Testis (tissue), 3 donors: Measurements from ENCODE around the gene EGR4. TPM values are rescaled to one million over a fixed set of nuclear protein-coding genes. Genes with fewer than 3 reads are reported as not detected.

Experiments
- DNase-seq: peaks from one replicate; pipeline ENCODE4 v3.0.0-alpha.2; 2019
- H3K27ac ChIP-seq, 2 donors: fragments of 200-600 bp; sonication (generic); one replicate each; pipeline ENCODE4 v1.5.1; 2019
- H3K27me3 ChIP-seq: fragments of 200-600 bp; sonication (generic); one replicate; pipeline ENCODE4 v1.5.1; 2019
- H3K36me3 ChIP-seq: fragments of 200-600 bp; sonication (generic); one replicate; pipeline ENCODE4 v1.5.1; 2017; ENCODE audit warnings: low read depth; ENCODE audit errors: missing control alignments
- H3K4me1 ChIP-seq: fragments of 200-600 bp; sonication (generic); one replicate; pipeline ENCODE4 v1.5.1; 2019
- H3K4me3 ChIP-seq, 2 donors: fragments of 200-600 bp; sonication (generic); one replicate each; pipeline ENCODE4 v1.5.1; 2017 to 2019
- H3K9me3 ChIP-seq: fragments of 200-600 bp; sonication (generic); one replicate; pipeline ENCODE4 v1.5.1; 2017
- POLR2A ChIP-seq: fragments of 450-650 bp; IDR thresholded peaks from one replicate; pipeline ENCODE4 v1.6.1; 2017; ENCODE audit warnings: antibody characterized with exemption, mild to moderate bottlenecking, moderate library complexity
- WGBS, 2 donors: methylation state at CpG; one replicate each; pipeline ENCODE4 v1.1.5; 2018; 5-methylcytosine and 5-hydroxymethylcytosine counted together
- intact Hi-C: fragments of 100-400 bp; cut with DNase I; formaldehyde crosslinking; loops from one replicate; pipeline ENCODE4 v1.15.1; 2023; ENCODE audit warnings: low total_unique reads
- polyA plus RNA-seq: library from polyadenylated mRNA; stranded (reverse); fragments of 350-450 nt; fragmentation: Illumina TruSeq; extraction: RNeasy Lipid Tissue Mini Kit (QIAGEN cat#74804); gene quantifications from one replicate; pipeline ENCODE4 v1.2.3, GENCODE V29; 2014; ENCODE audit warnings: low read depth, low replicate concordance; ENCODE audit not compliant: insufficient read depth
- small RNA-seq, 2 donors: library from RNA; depleted of rRNA; stranded (forward); fragments of <200 nt; gene quantifications; one replicate each; pipeline ENCODE3, GENCODE V24; 2016
- total RNA-seq, 2 donors: library from RNA; depleted of rRNA; stranded (reverse); fragments of >200 nt; gene quantifications; one replicate each; pipeline ENCODE4 v1.2.3, GENCODE V29; 2016
- TF ChIP-seq, protein P1 (sequence below), 3 experiments: fragments of 450-650 bp in 2 of 3; fragments of 200-600 bp in 1 of 3; sonication (generic) in 1 of 3; IDR thresholded peaks; one replicate each; pipeline ENCODE4 v1.5.1; 2016 to 2019; ENCODE audit warnings: antibody characterized with exemption in 3 of 3, mild to moderate bottlenecking in 2 of 3, moderate library complexity in 1 of 3

Gene EGR4
- total and polyA plus RNA-seq, 3 donors from 2014 or later, result 4.6 to 14.9 (median 12.5) TPM

- peaks cover 18% of the 10 kb centered on the region for H3K4me1 ChIP-seq
- TF ChIP-seq, protein P1, sequence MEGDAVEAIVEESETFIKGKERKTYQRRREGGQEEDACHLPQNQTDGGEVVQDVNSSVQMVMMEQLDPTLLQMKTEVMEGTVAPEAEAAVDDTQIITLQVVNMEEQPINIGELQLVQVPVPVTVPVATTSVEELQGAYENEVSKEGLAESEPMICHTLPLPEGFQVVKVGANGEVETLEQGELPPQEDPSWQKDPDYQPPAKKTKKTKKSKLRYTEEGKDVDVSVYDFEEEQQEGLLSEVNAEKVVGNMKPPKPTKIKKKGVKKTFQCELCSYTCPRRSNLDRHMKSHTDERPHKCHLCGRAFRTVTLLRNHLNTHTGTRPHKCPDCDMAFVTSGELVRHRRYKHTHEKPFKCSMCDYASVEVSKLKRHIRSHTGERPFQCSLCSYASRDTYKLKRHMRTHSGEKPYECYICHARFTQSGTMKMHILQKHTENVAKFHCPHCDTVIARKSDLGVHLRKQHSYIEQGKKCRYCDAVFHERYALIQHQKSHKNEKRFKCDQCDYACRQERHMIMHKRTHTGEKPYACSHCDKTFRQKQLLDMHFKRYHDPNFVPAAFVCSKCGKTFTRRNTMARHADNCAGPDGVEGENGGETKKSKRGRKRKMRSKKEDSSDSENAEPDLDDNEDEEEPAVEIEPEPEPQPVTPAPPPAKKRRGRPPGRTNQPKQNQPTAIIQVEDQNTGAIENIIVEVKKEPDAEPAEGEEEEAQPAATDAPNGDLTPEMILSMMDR (IDR thresholded peaks at IDR 0.05), result no peak
- TF ChIP-seq POLR2A, result no peak
- H3K4me3 ChIP-seq, result no peak overlapping the region
- no peaks in the 10 kb centered on the region for H3K9me3 ChIP-seq
- no peak overlapping the region for H3K27ac ChIP-seq
- WGBS, 2 donors, result 66 to 76% methylated on average over 3 of the region's 3 CpGs
- intact Hi-C loops, result no loop called here
- no peaks in the 10 kb centered on the region for H3K27me3 ChIP-seq
- no peak for DNase-seq
- H3K36me3 ChIP-seq, result no peaks in the 10 kb centered on the region
These were observed 46.5 kb downstream of the EGR4 start for GRCh38 chr2:73246850-73247249.

DNA sequence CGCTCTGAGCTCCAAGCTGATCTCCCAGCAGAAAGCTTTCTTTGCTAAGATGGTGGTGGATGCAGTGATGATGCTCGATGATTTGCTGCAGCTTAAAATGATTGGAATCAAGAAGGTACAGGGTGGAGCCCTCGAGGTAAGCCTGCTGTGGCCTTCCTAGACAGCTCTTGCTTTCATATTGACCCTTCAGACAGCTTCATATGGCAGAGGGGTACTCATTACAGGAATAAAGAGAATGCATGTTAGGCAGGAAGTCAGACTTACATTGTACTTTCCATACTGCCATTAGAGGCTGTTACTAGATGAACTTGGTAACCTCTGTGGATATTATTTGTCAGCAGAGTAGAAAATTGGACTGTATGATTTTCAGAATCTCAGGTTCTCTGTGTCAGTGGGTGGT is 48.8 kb downstream of the EGR4 start:
- Histone ChIP-seq H3K27me3 (no peaks in the 10 kb centered on the region), H3K27ac (no peak overlapping the region), H3K36me3 (no peaks in the 10 kb centered on the region), H3K9me3 (no peaks in the 10 kb centered on the region), H3K4me3 (no peak overlapping the region), H3K4me1 (peaks cover 9% of the 10 kb centered on the region)
- TF ChIP-seq, protein P1 (IDR thresholded peaks at IDR 0.05), result no peak
- no peak for TF ChIP-seq POLR2A
- DNase-seq, result no peak
- intact Hi-C loops, result no loop called here
- WGBS, 2 donors, result 92 to 93% methylated on average over 3 of the region's 3 CpGs

DNA sequence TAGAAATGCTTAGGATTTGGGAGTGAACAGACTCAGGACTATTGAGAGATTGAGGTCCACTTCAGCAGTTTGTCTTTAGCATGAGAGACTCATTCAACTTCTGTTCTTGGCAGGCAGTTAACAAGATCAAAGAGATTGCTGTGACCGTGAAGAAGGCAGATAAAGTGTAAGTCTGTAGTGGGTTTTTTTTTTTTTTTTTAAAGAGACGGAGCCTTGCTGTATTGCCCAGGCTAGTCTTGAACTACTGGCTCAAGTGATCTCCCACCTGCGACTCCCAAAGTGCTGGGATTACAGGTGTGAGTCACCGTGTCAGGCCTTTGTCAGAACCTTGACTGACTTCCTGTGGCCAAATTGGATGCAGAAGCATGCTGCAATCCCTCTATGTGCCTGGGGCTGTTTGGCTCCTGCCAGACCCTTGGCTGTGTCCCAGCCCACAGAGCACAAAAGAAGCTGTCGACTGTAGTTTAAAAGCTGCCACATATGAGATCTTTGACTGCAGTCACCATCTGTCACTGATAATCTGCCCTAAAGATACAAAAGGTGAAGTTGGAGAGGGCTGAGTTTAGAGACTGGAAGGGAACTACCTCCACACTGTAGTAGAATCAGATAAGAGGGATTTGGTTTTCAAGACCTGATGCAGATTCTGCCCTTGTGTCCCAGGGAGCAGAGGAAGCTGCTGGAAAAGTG is 49.3 kb downstream of the EGR4 start:
- Histone ChIP-seq H3K27me3 (no peaks in the 10 kb centered on the region), H3K9me3 (no peaks in the 10 kb centered on the region), H3K4me3 (no peak overlapping the region), H3K27ac (no peak overlapping the region), H3K36me3 (no peaks in the 10 kb centered on the region), H3K4me1 (peaks cover 11% of the 10 kb centered on the region)
- no peak for DNase-seq
- TF ChIP-seq, protein P1 (IDR thresholded peaks at IDR 0.05), result no peak
- no peak for TF ChIP-seq POLR2A
- intact Hi-C loops, result no loop called here
- 42 to 64% methylated on average over 5 of the region's 5 CpGs for WGBS, 2 donors

Small RNAs within 50 kb of the gene (small RNA-seq; reads per million reads assigned to genes)
- gene RNU6-111P, result 0 reads per million in 2 donors

Other genes with a start within 250 kb of the EGR4 start
- gene SFXN5, start 221.8 kb downstream of the EGR4 start, total RNA-seq, result 10 to 100 TPM; 25.4 to 32.2 TPM
- 24.0 TPM for gene SFXN5, start 221.8 kb downstream of the EGR4 start, polyA plus RNA-seq
- 100 to 1,000 TPM; 108 to 168 TPM for gene RAB11FIP5, start 180.6 kb downstream of the EGR4 start, total RNA-seq
- 332 TPM for gene RAB11FIP5, start 180.6 kb downstream of the EGR4 start, polyA plus RNA-seq
- gene NOTO, start 91.0 kb downstream of the EGR4 start, total RNA-seq, result under 1 TPM; 0.37 to 0.63 TPM
- not detected for gene NOTO, start 91.0 kb downstream of the EGR4 start, polyA plus RNA-seq
- 10 to 100 TPM; 53.0 to 58.2 TPM for gene SMYD5, start 79.3 kb downstream of the EGR4 start, total RNA-seq
- gene SMYD5, start 79.3 kb downstream of the EGR4 start, polyA plus RNA-seq, result 36.4 TPM
- 10 to 100 TPM; 21.3 to 29.2 TPM for gene PRADC1, start 60.3 kb downstream of the EGR4 start, total RNA-seq
- 47.1 TPM for gene PRADC1, start 60.3 kb downstream of the EGR4 start, polyA plus RNA-seq
- 100 to 1,000 TPM; 237 to 262 TPM for gene CCT7, start 59.2 kb downstream of the EGR4 start, total RNA-seq
- 459 TPM for gene CCT7, start 59.2 kb downstream of the EGR4 start, polyA plus RNA-seq
- 10 to 100 TPM; 11.1 to 12.4 TPM for gene FBXO41, start 9.1 kb downstream of the EGR4 start, total RNA-seq
- gene FBXO41, start 9.1 kb downstream of the EGR4 start, polyA plus RNA-seq, result 4.9 TPM
- 100 to 1,000 TPM; 128 to 201 TPM for gene ALMS1, start 92.3 kb upstream of the EGR4 start, total RNA-seq
- 73.5 TPM for gene ALMS1, start 92.3 kb upstream of the EGR4 start, polyA plus RNA-seq